ENCODE measurements around the gene DDA1.
"Not testable (repeated sequence)": the region's sequence is repeated elsewhere in the genome, so short reads cannot be mapped to it uniquely, and the experiment has no call there.

The DDA1 gene

GRCh38 chr19:17293605-17294004 lies 15.8 kb upstream of the DDA1 start:
- Histone ChIP-seq H3K27ac (ENCODE audit: low read depth, low read length) (no peak overlapping the region), H3K9me3 (ENCODE audit: low read length) (no peaks in the 10 kb centered on the region), H3K27me3 (ENCODE audit: control insufficient read depth in 1 of 2, insufficient read depth in 2 of 2, low read length in 2 of 2) (no peaks in the 10 kb centered on the region), H3K4me3 (ENCODE audit: low read depth in 1 of 2, low read length in 2 of 2) (no peak overlapping the region), H3K4me1 (ENCODE audit: insufficient read depth, low read length) (no peaks in the 10 kb centered on the region), H3K36me3 (ENCODE audit: insufficient read depth, low read length) (peaks cover 5% of the 10 kb centered on the region), H3K9ac (ENCODE audit: low read length) (no peak overlapping the region)

- Histone ChIP-seq H3K4me3 (ENCODE audit: low read depth in 1 of 2, low read length in 2 of 2) (no peak overlapping the region), H3K36me3 (ENCODE audit: insufficient read depth, low read length) (peaks cover 8% of the 10 kb centered on the region), H3K27me3 (ENCODE audit: control insufficient read depth in 1 of 2, insufficient read depth in 2 of 2, low read length in 2 of 2) (no peaks in the 10 kb centered on the region), H3K27ac (ENCODE audit: low read depth, low read length) (no peak overlapping the region), H3K4me1 (ENCODE audit: insufficient read depth, low read length) (no peaks in the 10 kb centered on the region), H3K9me3 (ENCODE audit: low read length) (no peaks in the 10 kb centered on the region), H3K9ac (ENCODE audit: low read length) (no peak overlapping the region)
Measured at GRCh38 chr19:17294051-17294891, 15.1 kb upstream of the DDA1 start.

GRCh38 chr19:17295551-17295950 lies 13.8 kb upstream of the DDA1 start:
- H3K36me3 ChIP-seq (ENCODE audit: insufficient read depth, low read length); H3K9ac ChIP-seq (ENCODE audit: low read length); H3K27ac ChIP-seq (ENCODE audit: low read depth, low read length); H3K4me1 ChIP-seq (ENCODE audit: insufficient read depth, low read length); H3K9me3 ChIP-seq (ENCODE audit: low read length); H3K4me3 ChIP-seq (ENCODE audit: low read depth in 1 of 2, low read length in 2 of 2); H3K27me3 ChIP-seq (ENCODE audit: control insufficient read depth in 1 of 2, insufficient read depth in 2 of 2, low read length in 2 of 2): not testable (repeated sequence)

GRCh38 chr19:17296273-17296672 lies 13.1 kb upstream of the DDA1 start:
- peaks cover 8% of the 10 kb centered on the region for H3K36me3 ChIP-seq (ENCODE audit: insufficient read depth, low read length)
- no peak overlapping the region for H3K9ac ChIP-seq (ENCODE audit: low read length)
- no peak overlapping the region for H3K27ac ChIP-seq (ENCODE audit: low read depth, low read length)
- no peaks in the 10 kb centered on the region for H3K9me3 ChIP-seq (ENCODE audit: low read length)
- H3K4me3 ChIP-seq (ENCODE audit: low read depth in 1 of 2, low read length in 2 of 2): no peak overlapping the region
- H3K27me3 ChIP-seq (ENCODE audit: control insufficient read depth in 1 of 2, insufficient read depth in 2 of 2, low read length in 2 of 2): no peaks in the 10 kb centered on the region
- H3K4me1 ChIP-seq (ENCODE audit: insufficient read depth, low read length): no peaks in the 10 kb centered on the region

GRCh38 chr19:17296976-17297375 lies 12.4 kb upstream of the DDA1 start:
- Histone ChIP-seq H3K36me3 (ENCODE audit: insufficient read depth, low read length) (peaks cover 8% of the 10 kb centered on the region), H3K27me3 (ENCODE audit: control insufficient read depth in 1 of 2, insufficient read depth in 2 of 2, low read length in 2 of 2) (no peaks in the 10 kb centered on the region), H3K9ac (ENCODE audit: low read length) (no peak overlapping the region), H3K9me3 (ENCODE audit: low read length) (no peaks in the 10 kb centered on the region), H3K4me1 (ENCODE audit: insufficient read depth, low read length) (peaks cover 2% of the 10 kb centered on the region), H3K4me3 (ENCODE audit: low read depth in 1 of 2, low read length in 2 of 2) (no peak overlapping the region), H3K27ac (ENCODE audit: low read depth, low read length) (no peak overlapping the region)

GRCh38 chr19:17300992-17301619 lies 8.3 kb upstream of the DDA1 start:
- Histone ChIP-seq H3K9ac (ENCODE audit: low read length) (no peak overlapping the region), H3K36me3 (ENCODE audit: insufficient read depth, low read length) (peaks cover 8% of the 10 kb centered on the region), H3K4me3 (ENCODE audit: low read depth in 1 of 2, low read length in 2 of 2) (no peak overlapping the region), H3K27me3 (ENCODE audit: control insufficient read depth in 1 of 2, insufficient read depth in 2 of 2, low read length in 2 of 2) (no peaks in the 10 kb centered on the region), H3K27ac (ENCODE audit: low read depth, low read length) (no peak overlapping the region), H3K9me3 (ENCODE audit: low read length) (no peaks in the 10 kb centered on the region), H3K4me1 (ENCODE audit: insufficient read depth, low read length) (peaks cover 28% of the 10 kb centered on the region)

GRCh38 chr19:17302391-17303166 lies 6.8 kb upstream of the DDA1 start:
- peak overlapping the region; percentile 70 to 96 for H3K4me3 ChIP-seq (ENCODE audit: low read depth in 1 of 2, low read length in 2 of 2)

GRCh38 chr19:17303167-17303939 lies 6.0 kb upstream of the DDA1 start, which contains the start of gene ABHD8:
TSS of gene ABHD8 (minus strand) at chr19:17303425. CDS start at chr19:17301616, 1,809 bp downstream.
- Histone ChIP-seq H3K4me1 (ENCODE audit: insufficient read depth, low read length) (peaks cover 39% of the 10 kb centered on the region), H3K27ac (ENCODE audit: low read depth, low read length) (peak within 1 kb of the TSS; percentile 93), H3K36me3 (ENCODE audit: insufficient read depth, low read length) (peaks cover 6% of the 10 kb centered on the region), H3K9ac (ENCODE audit: low read length) (peak within 1 kb of the TSS; percentile 65), H3K27me3 (ENCODE audit: control insufficient read depth in 1 of 2, insufficient read depth in 2 of 2, low read length in 2 of 2) (no peaks in the 10 kb centered on the region), H3K9me3 (ENCODE audit: low read length) (no peaks in the 10 kb centered on the region), H3K4me3 (ENCODE audit: low read depth in 1 of 2, low read length in 2 of 2) (peak within 1 kb of the TSS; percentile 70 to 96)

More at GRCh38 chr19:17302391-17303166, 6.8 kb upstream of the DDA1 start:
- no peaks in the 10 kb centered on the region for H3K27me3 ChIP-seq (ENCODE audit: control insufficient read depth in 1 of 2, insufficient read depth in 2 of 2, low read length in 2 of 2)
- no peaks in the 10 kb centered on the region for H3K9me3 ChIP-seq (ENCODE audit: low read length)
- H3K27ac ChIP-seq (ENCODE audit: low read depth, low read length): peak overlapping the region; percentile 93
- H3K36me3 ChIP-seq (ENCODE audit: insufficient read depth, low read length): peaks cover 8% of the 10 kb centered on the region
- peak overlapping the region; percentile 65 for H3K9ac ChIP-seq (ENCODE audit: low read length)
- H3K4me1 ChIP-seq (ENCODE audit: insufficient read depth, low read length): peaks cover 36% of the 10 kb centered on the region

GRCh38 chr19:17303940-17304267 lies 5.5 kb upstream of the DDA1 start:
- no peaks in the 10 kb centered on the region for H3K27me3 ChIP-seq (ENCODE audit: control insufficient read depth in 1 of 2, insufficient read depth in 2 of 2, low read length in 2 of 2)
- peaks cover under 1% of the 10 kb centered on the region for H3K36me3 ChIP-seq (ENCODE audit: insufficient read depth, low read length)
- H3K9me3 ChIP-seq (ENCODE audit: low read length): no peaks in the 10 kb centered on the region
- H3K4me1 ChIP-seq (ENCODE audit: insufficient read depth, low read length): peaks cover 39% of the 10 kb centered on the region
- H3K27ac ChIP-seq (ENCODE audit: low read depth, low read length): peak overlapping the region; percentile 93
- H3K9ac ChIP-seq (ENCODE audit: low read length): peak overlapping the region; percentile 34
- peak overlapping the region in 1 of 2 donors; percentile 70 for H3K4me3 ChIP-seq (ENCODE audit: low read depth in 1 of 2, low read length in 2 of 2)

GRCh38 chr19:17304386-17305215 lies 4.8 kb upstream of the DDA1 start:
- Histone ChIP-seq H3K4me3 (ENCODE audit: low read depth in 1 of 2, low read length in 2 of 2) (peak overlapping the region in 1 of 2 donors; percentile 79), H3K9ac (ENCODE audit: low read length) (no peak overlapping the region), H3K27ac (ENCODE audit: low read depth, low read length) (peak overlapping the region; percentile 93), H3K36me3 (ENCODE audit: insufficient read depth, low read length) (no peaks in the 10 kb centered on the region), H3K9me3 (ENCODE audit: low read length) (no peaks in the 10 kb centered on the region), H3K4me1 (ENCODE audit: insufficient read depth, low read length) (peaks cover 39% of the 10 kb centered on the region), H3K27me3 (ENCODE audit: control insufficient read depth in 1 of 2, insufficient read depth in 2 of 2, low read length in 2 of 2) (no peaks in the 10 kb centered on the region)
